Esophagus squamous epithelium (tissue), 4 donors: ENCODE data around the gene NDUFS2.

Experiments used
- CTCF ChIP-seq, 6 experiments: fragments of 450-650 bp in 4 of 6; fragments of 200-600 bp in 2 of 6; sonication (generic) in 2 of 6; IDR thresholded peaks; one replicate each; pipeline ENCODE4 v1.5.1; 2016 to 2019; ENCODE audit warnings: antibody characterized with exemption in 6 of 6, mild to moderate bottlenecking in 4 of 6, moderate library complexity in 4 of 6
- POLR2A ChIP-seq, 4 donors: fragments of 450-650 bp; IDR thresholded peaks; one replicate each; pipeline ENCODE4 v1.6.1; 2017; ENCODE audit warnings: antibody characterized with exemption in 4 of 4, mild to moderate bottlenecking in 4 of 4, moderate library complexity in 3 of 4

GRCh38 chr1:161153682-161154337, 48.4 kb upstream of the NDUFS2 start, which contains the start of gene UFC1:
- peak in 2 of 6 experiments; percentile 4 to 19 for TF ChIP-seq CTCF (IDR thresholded peaks at IDR 0.05)
- peak in 1 of 4 donors; percentile 38 for TF ChIP-seq POLR2A (IDR thresholded peaks at IDR 0.05)
